GM20000 (cell line): ENCODE data around the gene ZSCAN22.

Experiments
- DNase-seq: peaks from one replicate; pipeline ENCODE4 v3.0.0; 2012; ENCODE audit warnings: low spot score
- TF ChIP-seq, protein P1 (sequence below): IDR thresholded peaks from 2 replicates; pipeline ENCODE4 v1.5.1; 2012; ENCODE audit warnings: mild to moderate bottlenecking, control low read depth; ENCODE audit errors: extremely low read depth, missing control alignments

Gene ZSCAN22

DNA sequence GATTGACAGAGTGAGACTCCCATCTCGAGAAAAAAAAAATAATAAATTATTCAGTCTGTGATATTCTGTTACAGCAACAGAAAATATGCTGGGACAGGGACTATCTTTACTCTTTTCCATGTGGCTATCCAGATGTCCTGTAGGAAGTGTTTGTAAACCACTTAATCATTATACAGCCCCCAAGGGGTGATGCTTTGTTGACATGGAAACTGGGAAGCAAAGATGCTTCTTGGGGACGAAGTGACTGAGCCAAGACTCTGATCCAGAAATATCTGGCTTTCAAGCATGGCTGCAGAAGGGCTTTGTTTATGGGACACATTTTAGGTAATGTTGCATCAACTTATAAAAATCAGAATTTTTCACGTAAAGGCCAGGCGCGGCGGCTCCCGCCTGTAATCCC is 42.6 kb upstream of the ZSCAN22 start:
- no peak for DNase-seq
- TF ChIP-seq, protein P1, sequence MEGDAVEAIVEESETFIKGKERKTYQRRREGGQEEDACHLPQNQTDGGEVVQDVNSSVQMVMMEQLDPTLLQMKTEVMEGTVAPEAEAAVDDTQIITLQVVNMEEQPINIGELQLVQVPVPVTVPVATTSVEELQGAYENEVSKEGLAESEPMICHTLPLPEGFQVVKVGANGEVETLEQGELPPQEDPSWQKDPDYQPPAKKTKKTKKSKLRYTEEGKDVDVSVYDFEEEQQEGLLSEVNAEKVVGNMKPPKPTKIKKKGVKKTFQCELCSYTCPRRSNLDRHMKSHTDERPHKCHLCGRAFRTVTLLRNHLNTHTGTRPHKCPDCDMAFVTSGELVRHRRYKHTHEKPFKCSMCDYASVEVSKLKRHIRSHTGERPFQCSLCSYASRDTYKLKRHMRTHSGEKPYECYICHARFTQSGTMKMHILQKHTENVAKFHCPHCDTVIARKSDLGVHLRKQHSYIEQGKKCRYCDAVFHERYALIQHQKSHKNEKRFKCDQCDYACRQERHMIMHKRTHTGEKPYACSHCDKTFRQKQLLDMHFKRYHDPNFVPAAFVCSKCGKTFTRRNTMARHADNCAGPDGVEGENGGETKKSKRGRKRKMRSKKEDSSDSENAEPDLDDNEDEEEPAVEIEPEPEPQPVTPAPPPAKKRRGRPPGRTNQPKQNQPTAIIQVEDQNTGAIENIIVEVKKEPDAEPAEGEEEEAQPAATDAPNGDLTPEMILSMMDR: no peak

DNA sequence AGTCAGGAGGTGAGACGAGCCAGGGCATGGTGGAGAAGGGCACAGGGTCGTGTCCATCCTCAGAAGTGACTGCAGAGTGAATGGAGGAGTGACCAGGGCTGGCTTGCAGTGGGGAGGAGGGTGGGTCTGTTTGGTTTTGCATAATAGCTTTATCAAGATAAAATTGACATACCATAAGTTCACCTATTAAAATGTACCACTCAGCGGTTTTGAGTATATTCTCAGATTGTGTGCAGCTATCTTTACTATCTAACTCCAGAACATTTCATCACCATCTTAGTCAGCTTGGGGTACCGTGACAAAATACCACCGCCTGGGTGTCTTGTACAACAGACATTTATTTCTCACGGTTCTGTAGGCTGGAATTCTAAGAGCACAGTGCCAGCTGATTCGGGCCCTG is 34.9 kb upstream of the ZSCAN22 start:
- no peak for DNase-seq
- TF ChIP-seq, protein P1: no peak

DNA sequence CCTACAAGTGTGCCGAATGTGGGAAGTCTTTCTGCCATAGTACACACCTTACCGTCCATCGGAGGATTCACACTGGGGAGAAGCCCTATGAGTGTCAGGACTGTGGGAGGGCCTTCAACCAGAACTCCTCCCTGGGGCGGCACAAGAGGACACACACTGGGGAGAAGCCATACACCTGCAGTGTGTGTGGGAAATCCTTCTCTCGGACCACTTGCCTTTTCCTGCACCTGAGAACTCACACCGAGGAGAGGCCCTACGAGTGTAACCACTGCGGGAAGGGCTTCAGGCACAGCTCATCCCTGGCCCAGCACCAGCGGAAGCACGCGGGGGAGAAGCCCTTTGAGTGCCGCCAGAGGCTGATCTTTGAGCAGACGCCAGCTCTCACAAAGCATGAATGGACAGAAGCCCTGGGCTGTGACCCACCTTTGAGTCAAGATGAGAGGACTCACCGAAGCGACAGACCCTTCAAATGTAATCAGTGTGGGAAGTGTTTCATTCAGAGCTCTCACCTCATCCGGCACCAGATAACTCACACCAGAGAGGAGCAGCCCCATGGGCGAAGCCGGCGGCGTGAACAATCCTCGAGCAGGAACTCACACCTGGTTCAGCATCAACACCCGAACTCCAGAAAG is 31.9 kb upstream of the ZSCAN22 start:
- TF ChIP-seq, protein P1: no peak
- DNase-seq: no peak

DNA sequence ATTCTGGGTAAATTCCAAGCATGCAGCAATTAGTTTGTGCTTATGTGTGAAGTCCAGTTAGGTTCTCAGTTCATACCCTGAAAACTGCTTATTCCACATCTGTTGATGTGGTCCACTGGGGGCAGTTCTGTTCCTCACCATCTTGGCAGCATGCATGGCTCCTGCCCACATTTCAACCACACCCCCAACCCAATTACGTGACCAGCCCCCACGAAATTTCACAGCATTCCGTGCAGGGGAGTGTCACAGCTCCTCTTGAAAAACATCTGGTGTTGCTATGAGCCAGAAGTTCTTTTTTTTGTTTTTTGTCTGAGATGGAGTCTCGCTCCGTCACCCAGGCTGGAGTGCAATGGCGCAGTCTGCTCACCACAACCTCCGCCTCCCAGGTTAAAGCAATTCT is 30.7 kb upstream of the ZSCAN22 start:
- TF ChIP-seq, protein P1: no peak
- no peak for DNase-seq

DNA sequence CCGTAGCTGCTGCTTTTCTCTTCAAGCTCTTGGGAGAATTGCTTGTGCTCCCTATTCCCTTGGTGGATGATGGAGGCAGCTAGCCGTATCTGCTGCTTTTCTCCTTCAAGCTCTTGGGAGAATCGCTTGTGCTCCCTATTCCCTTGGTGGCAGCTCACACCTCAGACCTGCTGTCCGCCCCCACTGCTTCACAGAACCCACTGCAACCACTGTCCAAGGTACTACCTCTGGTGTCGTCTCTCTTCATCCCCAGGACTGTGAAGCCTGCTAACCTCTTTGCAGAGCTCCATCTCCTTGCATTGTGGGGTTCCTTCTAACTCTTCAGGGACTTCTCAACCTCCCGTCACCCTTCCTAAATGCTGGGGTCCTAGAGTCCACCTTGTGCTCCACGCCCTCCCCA is 26.2 kb upstream of the ZSCAN22 start:
- DNase-seq: no peak
- TF ChIP-seq, protein P1: no peak

DNA sequence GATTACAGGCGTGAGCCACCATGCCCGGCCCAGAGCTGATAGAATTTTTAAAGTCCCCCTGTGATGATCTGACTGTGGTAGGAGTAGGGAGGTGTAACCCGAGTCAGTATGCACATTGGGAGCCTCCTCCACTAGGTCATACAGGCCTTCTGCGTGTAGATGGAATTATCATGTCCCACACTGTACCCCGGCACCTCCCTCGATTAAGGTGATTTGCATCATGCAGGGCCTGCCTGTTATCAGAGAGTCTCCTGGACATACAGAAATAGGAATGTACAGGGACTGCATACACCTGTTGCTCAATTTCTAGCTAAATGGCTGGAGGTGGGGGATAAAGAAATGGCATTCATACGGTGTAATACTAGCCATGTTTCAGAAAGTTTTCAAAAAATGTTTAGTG is 22.5 kb upstream of the ZSCAN22 start:
- DNase-seq: no peak
- TF ChIP-seq, protein P1: no peak

DNA sequence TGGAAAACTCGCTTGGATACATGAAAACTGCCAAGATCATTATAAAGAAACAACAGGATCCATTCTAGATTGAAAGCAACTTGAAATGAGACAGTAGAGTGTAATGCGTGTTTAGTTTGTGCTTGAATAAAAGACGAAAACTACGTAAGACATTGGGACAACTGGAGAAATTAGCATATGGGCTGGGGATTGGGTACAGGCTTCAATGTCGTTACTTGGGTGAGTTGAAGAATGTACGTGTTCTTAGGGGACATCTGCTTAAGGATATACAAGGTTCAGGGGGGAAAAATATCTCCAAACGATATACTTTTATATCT is 22.1 kb upstream of the ZSCAN22 start:
- DNase-seq: no peak
- TF ChIP-seq, protein P1: no peak
